ENCODE measurements around the gene INPP5E. TPM values are rescaled to one million over a fixed set of nuclear protein-coding genes. Genes with fewer than 3 reads are reported as not detected.

INPP5E gene
- polyA plus RNA-seq, 3 donors, result 4.8 to 10.9 (median 9.4) TPM

GRCh38 chr9:136381966-136382513, 57.6 kb downstream of the INPP5E start:
- WGBS, 3 donors, result 91 to 95% (median 93%) methylated on average over 25 of the region's 25 CpGs
- no peak overlapping the region for H3K27ac ChIP-seq (ENCODE audit: low read depth, low read length)

- no peak overlapping the region for H3K27ac ChIP-seq (ENCODE audit: low read depth, low read length)
- WGBS, 3 donors, result 75 to 86% (median 85%) methylated on average over 9 of the region's 9 CpGs
These were observed 58.3 kb downstream of the INPP5E start for GRCh38 chr9:136381311-136381710.

- 93 to 95% (median 94%) methylated on average over 17 of the region's 17 CpGs for WGBS, 3 donors
- no peak overlapping the region for H3K27ac ChIP-seq (ENCODE audit: low read depth, low read length)
These were observed 59.3 kb downstream of the INPP5E start for GRCh38 chr9:136380381-136380780.

DNA sequence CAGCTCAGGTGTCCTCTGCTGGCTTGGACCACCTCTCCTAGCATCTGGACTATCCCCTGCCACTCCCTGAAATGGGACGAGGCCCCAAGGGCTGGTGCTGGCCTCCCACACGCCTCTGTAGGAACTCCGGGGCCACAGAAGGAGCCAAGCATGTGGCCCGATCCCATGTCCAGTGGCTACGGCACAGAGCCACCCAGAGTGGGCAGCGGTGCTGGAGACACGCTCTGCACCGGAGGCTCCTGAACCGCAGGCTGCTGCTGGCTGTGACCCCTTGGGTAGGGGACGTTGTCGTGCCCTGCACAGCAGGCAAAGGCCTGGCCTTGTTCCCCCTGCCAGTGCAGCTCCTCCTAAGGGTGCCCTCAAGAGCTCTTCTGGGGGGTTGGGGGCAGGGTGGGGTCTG, 59.8 kb downstream of the INPP5E start:
- no peak overlapping the region for H3K27ac ChIP-seq (ENCODE audit: low read depth, low read length)
- 80 to 93% (median 88%) methylated on average over 6 to 11 of the region's 11 CpGs for WGBS, 3 donors

DNA sequence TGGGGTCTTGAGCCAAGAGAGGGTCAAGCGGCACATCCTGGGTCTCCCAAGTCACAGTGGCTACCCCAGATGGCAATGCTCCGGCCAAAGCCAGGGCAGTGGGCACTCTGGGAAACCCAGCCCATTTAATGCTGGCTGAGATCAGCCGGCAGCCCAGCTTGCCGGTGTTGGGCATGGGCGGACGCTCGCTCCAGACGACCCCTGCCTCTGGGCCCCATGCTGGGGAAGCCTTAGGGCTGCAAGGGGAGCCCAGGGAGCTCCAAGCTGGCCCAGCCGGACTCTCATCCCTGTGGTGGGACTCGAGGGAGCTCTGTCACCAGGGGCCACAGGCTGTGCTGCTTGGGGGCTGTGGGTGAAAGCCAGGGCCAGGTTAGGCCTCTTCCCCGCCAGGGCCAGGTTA, 60.2 kb downstream of the INPP5E start:
- 91 to 96% (median 95%) methylated on average over 11 of the region's 11 CpGs for WGBS, 3 donors
- H3K27ac ChIP-seq (ENCODE audit: low read depth, low read length), result no peak overlapping the region

DNA sequence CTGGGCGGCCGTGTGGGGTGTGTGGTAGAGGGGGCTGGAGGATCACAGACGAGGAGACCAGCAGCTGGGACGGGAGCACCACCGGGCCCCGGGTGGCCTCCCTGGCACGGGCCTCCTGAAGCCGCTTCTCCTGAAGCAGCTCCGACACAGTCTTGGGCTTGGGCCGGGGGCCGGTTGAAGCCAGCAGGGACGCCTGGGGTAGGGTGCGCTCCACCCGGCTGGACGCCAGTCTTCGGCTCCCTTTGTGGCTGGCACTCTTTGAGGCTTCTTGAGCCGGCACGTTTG, 60.7 kb downstream of the INPP5E start:
- H3K27ac ChIP-seq (ENCODE audit: low read depth, low read length), result no peak overlapping the region
- WGBS, 3 donors, result 83 to 91% (median 89%) methylated on average over 8 to 18 of the region's 18 CpGs

Other genes starting within 250 kb of the INPP5E start
- gene LHX3, start 234.7 kb downstream of the INPP5E start, polyA plus RNA-seq, result under 1 TPM in 1 of 3 donors, not detected in 2; 0.02 TPM
- gene QSOX2, start 194.0 kb downstream of the INPP5E start, polyA plus RNA-seq, result 1 to 10 TPM; 4.5 to 7.3 (median 6.8) TPM
- gene CCDC187, start 135.8 kb downstream of the INPP5E start, polyA plus RNA-seq, result under 1 TPM in 2 of 3 donors, not detected in 1; 0.03 to 0.18 TPM
- 10 to 100 TPM in 2 of 3 donors, 1 to 10 TPM in 1; 5.8 to 14.9 (median 11.0) TPM for gene GPSM1, start 112.3 kb downstream of the INPP5E start, polyA plus RNA-seq
- gene DNLZ, start 76.1 kb downstream of the INPP5E start, polyA plus RNA-seq, result 10 to 100 TPM; 10.8 to 19.0 (median 15.6) TPM
- 1 to 10 TPM in 2 of 3 donors, under 1 TPM in 1; 0.66 to 2.6 (median 2.2) TPM for gene CARD9, start 66.2 kb downstream of the INPP5E start, polyA plus RNA-seq
- gene SNAPC4, start 39.7 kb downstream of the INPP5E start, polyA plus RNA-seq, result 1 to 10 TPM; 4.3 to 6.7 (median 4.9) TPM
- gene ENTR1, start 29.2 kb downstream of the INPP5E start, polyA plus RNA-seq, result 10 to 100 TPM; 22.3 to 28.2 (median 24.7) TPM
- gene PMPCA, start 29.2 kb downstream of the INPP5E start, polyA plus RNA-seq, result 10 to 100 TPM; 22.1 to 63.6 (median 22.9) TPM
- 10 to 100 TPM; 23.1 to 34.9 (median 30.9) TPM for gene SEC16A, start 43.2 kb upstream of the INPP5E start, polyA plus RNA-seq
- 10 to 100 TPM; 10.4 to 35.7 (median 25.0) TPM for gene NOTCH1, start 106.2 kb upstream of the INPP5E start, polyA plus RNA-seq
- gene EGFL7, start 223.1 kb upstream of the INPP5E start, polyA plus RNA-seq, result 100 to 1,000 TPM in 2 of 3 donors, 10 to 100 TPM in 1; 34.4 to 456 (median 158) TPM
- gene AGPAT2, start 247.6 kb upstream of the INPP5E start, polyA plus RNA-seq, result 1,000 to 10,000 TPM in 1 of 3 donors, 100 to 1,000 TPM in 2; 261 to 1,820 (median 416) TPM

Measured in adipose tissue (tissue), 3 donors.